Parathyroid adenoma (tissue), 2 donors: ENCODE measurements around the gene SPRING1.

Source experiments
- H2AFZ ChIP-seq: fragments of 300-600 bp; sonication (generic); one replicate; pipeline ENCODE4 v1.7.0; 2017; ENCODE audit warnings: antibody characterized with exemption, mild to moderate bottlenecking
- H3K27ac ChIP-seq: fragments of 300-600 bp; sonication (generic); one replicate; pipeline ENCODE4 v1.7.0; 2017
- H3K27me3 ChIP-seq: fragments of 300-600 bp; sonication (generic); one replicate; pipeline ENCODE4 v1.7.0; 2017; ENCODE audit warnings: low read length; ENCODE audit not compliant: control insufficient read depth, insufficient read depth
- H3K36me3 ChIP-seq: fragments of 300-600 bp; sonication (generic); one replicate; pipeline ENCODE4 v1.7.0; 2017; ENCODE audit warnings: low read length; ENCODE audit not compliant: control insufficient read depth, insufficient read depth
- H3K4me1 ChIP-seq: fragments of 300-600 bp; sonication (generic); one replicate; pipeline ENCODE4 v1.7.0; 2017; ENCODE audit warnings: control low read depth
- H3K4me2 ChIP-seq: fragments of 300-600 bp; sonication (generic); one replicate; pipeline ENCODE4 v1.7.0; 2017; ENCODE audit warnings: low read length
- H3K4me3 ChIP-seq: fragments of 300-600 bp; sonication (generic); one replicate; pipeline ENCODE4 v1.7.0; 2017; ENCODE audit warnings: low read depth, low read length
- H3K79me2 ChIP-seq: fragments of 300-600 bp; sonication (generic); one replicate; pipeline ENCODE4 v1.7.0; 2017; ENCODE audit warnings: control low read depth
- H3K9ac ChIP-seq: fragments of 300-600 bp; sonication (generic); one replicate; pipeline ENCODE4 v1.7.0; 2017; ENCODE audit warnings: mild to moderate bottlenecking
- H3K9me3 ChIP-seq: fragments of 300-600 bp; sonication (generic); one replicate; pipeline ENCODE4 v1.7.0; 2017; ENCODE audit warnings: low read length; ENCODE audit not compliant: control insufficient read depth
- CTCF ChIP-seq: fragments of 300-600 bp; sonication (generic); IDR thresholded peaks from one replicate; pipeline ENCODE4 v1.7.0; 2017; ENCODE audit warnings: antibody characterized with exemption, mild to moderate bottlenecking
- donor health status: primary hyperparathyroidism.

Gene SPRING1

GRCh38 chr12:116697716-116698115, 40.2 kb downstream of the SPRING1 start:
- Histone ChIP-seq H3K27me3 (peaks cover 3% of the 10 kb centered on the region), H3K36me3 (no peaks in the 10 kb centered on the region), H3K4me3 (no peak overlapping the region), H3K4me2 (no peak overlapping the region), H3K9ac (no peak overlapping the region), H2AFZ (no peak overlapping the region), H3K27ac (no peak overlapping the region), H3K4me1 (no peaks in the 10 kb centered on the region), H3K79me2 (no peaks in the 10 kb centered on the region), H3K9me3 (no peaks in the 10 kb centered on the region)
- TF ChIP-seq CTCF = no peak

GRCh38 chr12:116697305-116697704, 40.6 kb downstream of the SPRING1 start:
- no peak for TF ChIP-seq CTCF
- Histone ChIP-seq H3K4me2 (no peak overlapping the region), H2AFZ (no peak overlapping the region), H3K9me3 (no peaks in the 10 kb centered on the region), H3K4me1 (no peaks in the 10 kb centered on the region), H3K36me3 (no peaks in the 10 kb centered on the region), H3K27me3 (peaks cover 3% of the 10 kb centered on the region), H3K4me3 (no peak overlapping the region), H3K9ac (no peak overlapping the region), H3K79me2 (no peaks in the 10 kb centered on the region), H3K27ac (no peak overlapping the region)

- Histone ChIP-seq H3K79me2 (no peaks in the 10 kb centered on the region), H2AFZ (no peak overlapping the region), H3K4me2 (no peak overlapping the region), H3K4me1 (no peaks in the 10 kb centered on the region), H3K9me3 (no peaks in the 10 kb centered on the region), H3K27me3 (peaks cover 3% of the 10 kb centered on the region), H3K36me3 (no peaks in the 10 kb centered on the region), H3K27ac (no peak overlapping the region), H3K4me3 (no peak overlapping the region), H3K9ac (no peak overlapping the region)
- no peak for TF ChIP-seq CTCF
Measured at GRCh38 chr12:116695464-116695725, 42.5 kb downstream of the SPRING1 start.

- H3K9ac ChIP-seq = no peak overlapping the region
- H2AFZ ChIP-seq = no peak overlapping the region
- H3K4me2 ChIP-seq = no peak overlapping the region
- H3K79me2 ChIP-seq = no peaks in the 10 kb centered on the region
- H3K27me3 ChIP-seq = peaks cover 3% of the 10 kb centered on the region
- H3K4me1 ChIP-seq = no peaks in the 10 kb centered on the region
- no peak overlapping the region for H3K27ac ChIP-seq
- no peak for TF ChIP-seq CTCF
- H3K36me3 ChIP-seq = no peaks in the 10 kb centered on the region
- H3K4me3 ChIP-seq = no peak overlapping the region
- H3K9me3 ChIP-seq = no peaks in the 10 kb centered on the region
Measured at GRCh38 chr12:116694653-116695463, 43.0 kb downstream of the SPRING1 start.
